SK-N-MC (cell line): ENCODE data around the gene TTI1.

ENCODE experiments used
- DNase-seq: peaks from one replicate; pipeline ENCODE4 v3.0.0-alpha.2; 2011; ENCODE audit warnings: low read depth, low spot score
- H3K27ac ChIP-seq: fragments of 200-600 bp; sonication (generic); 2 replicates; pipeline ENCODE4 v1.5.1; 2016; ENCODE audit warnings: mixed run types
- H3K36me3 ChIP-seq: fragments of 200-600 bp; sonication (generic); 2 replicates; pipeline ENCODE4 v1.6.1; 2017; ENCODE audit warnings: antibody characterized with exemption, low read length, mixed read lengths; ENCODE audit not compliant: insufficient read depth
- H3K4me3 ChIP-seq: fragments of 200-600 bp; sonication (generic); 2 replicates; pipeline ENCODE4 v1.5.1; 2016
- H3K9ac ChIP-seq: fragments of 200-600 bp; sonication (generic); 2 replicates; pipeline ENCODE4 v1.8.0; 2017; ENCODE audit warnings: mixed run types, mixed read lengths; ENCODE audit not compliant: insufficient read length
- H3K9me3 ChIP-seq: fragments of 200-600 bp; sonication (generic); 2 replicates; pipeline ENCODE4 v1.6.1; 2017; ENCODE audit warnings: low read depth, mild to moderate bottlenecking, antibody characterized with exemption, low read length, moderate library complexity, mixed read lengths
- EZH2 ChIP-seq: fragments of 200-600 bp; sonication (generic); IDR thresholded peaks from one replicate; pipeline ENCODE4 v1.6.1; 2017; ENCODE audit warnings: antibody characterized with exemption
- FOXP2 ChIP-seq: optimal IDR thresholded peaks from 2 replicates; pipeline ENCODE3; 2011; ENCODE audit warnings: mild to moderate bottlenecking, moderate library complexity; ENCODE audit not compliant: insufficient read depth; ENCODE audit errors: extremely low read length, control extremely low read depth
- POLR2AphosphoS5 ChIP-seq: IDR thresholded peaks from 2 replicates; pipeline ENCODE4 v1.6.1; 2012; ENCODE audit warnings: mild to moderate bottlenecking, low read depth, low read length, borderline replicate concordance

TTI1 gene

DNA sequence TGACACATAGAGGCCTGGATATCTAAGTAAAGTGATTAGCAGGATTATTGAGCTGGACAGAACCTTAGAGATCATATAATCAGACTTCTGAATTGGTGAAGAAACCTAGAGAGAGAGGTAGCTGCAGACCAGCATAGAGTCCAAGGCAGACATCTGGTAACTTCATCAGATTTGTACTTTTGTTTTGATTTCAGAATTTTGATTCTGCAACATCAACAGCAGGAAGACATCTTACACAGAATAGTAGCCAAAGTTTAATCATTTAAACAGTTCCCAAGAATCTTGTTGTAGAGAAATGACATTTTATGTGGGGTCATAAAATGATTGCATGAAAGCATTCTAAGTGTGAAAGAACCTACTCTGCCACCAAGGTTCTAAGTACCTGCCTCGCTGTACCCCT is 39.6 kb upstream of the TTI1 start:
- Histone ChIP-seq H3K36me3 (peaks cover 74% of the 10 kb centered on the region), H3K4me3 (no peak overlapping the region), H3K27ac (no peak overlapping the region), H3K9ac (no peak overlapping the region), H3K9me3 (no peaks in the 10 kb centered on the region)
- TF ChIP-seq FOXP2 (no peak), EZH2 (no peak), POLR2AphosphoS5 (no peak)
- DNase-seq, result no peak

GRCh38 chr20:38067717-38068365 is 34.6 kb upstream of the TTI1 start:
- no peak overlapping the region for H3K27ac ChIP-seq
- no peak for DNase-seq
- H3K9ac ChIP-seq, result no peak overlapping the region
- H3K9me3 ChIP-seq, result no peaks in the 10 kb centered on the region
- no peak for TF ChIP-seq FOXP2
- no peak for TF ChIP-seq POLR2AphosphoS5
- no peak for TF ChIP-seq EZH2
- H3K4me3 ChIP-seq, result no peak overlapping the region
- H3K36me3 ChIP-seq, result peaks cover 98% of the 10 kb centered on the region

- no peak overlapping the region for H3K27ac ChIP-seq
Measured at GRCh38 chr20:38066969-38067716, 33.9 kb upstream of the TTI1 start.

GRCh38 chr20:38065764-38066375 is 32.6 kb upstream of the TTI1 start:
- H3K9ac ChIP-seq, result no peak overlapping the region
- no peak for TF ChIP-seq EZH2
- TF ChIP-seq FOXP2, result no peak
- no peak for TF ChIP-seq POLR2AphosphoS5
- peaks cover 97% of the 10 kb centered on the region for H3K36me3 ChIP-seq
- no peak for DNase-seq
- H3K27ac ChIP-seq, result no peak overlapping the region
- no peak overlapping the region for H3K4me3 ChIP-seq
- H3K9me3 ChIP-seq, result no peaks in the 10 kb centered on the region

More at GRCh38 chr20:38066969-38067716, 33.9 kb upstream of the TTI1 start:
- no peak overlapping the region for H3K4me3 ChIP-seq
- no peak overlapping the region for H3K9ac ChIP-seq
- no peaks in the 10 kb centered on the region for H3K9me3 ChIP-seq
- no peak for TF ChIP-seq EZH2
- TF ChIP-seq POLR2AphosphoS5, result no peak
- no peak for TF ChIP-seq FOXP2
- DNase-seq, result no peak
- peaks cover 97% of the 10 kb centered on the region for H3K36me3 ChIP-seq

DNA sequence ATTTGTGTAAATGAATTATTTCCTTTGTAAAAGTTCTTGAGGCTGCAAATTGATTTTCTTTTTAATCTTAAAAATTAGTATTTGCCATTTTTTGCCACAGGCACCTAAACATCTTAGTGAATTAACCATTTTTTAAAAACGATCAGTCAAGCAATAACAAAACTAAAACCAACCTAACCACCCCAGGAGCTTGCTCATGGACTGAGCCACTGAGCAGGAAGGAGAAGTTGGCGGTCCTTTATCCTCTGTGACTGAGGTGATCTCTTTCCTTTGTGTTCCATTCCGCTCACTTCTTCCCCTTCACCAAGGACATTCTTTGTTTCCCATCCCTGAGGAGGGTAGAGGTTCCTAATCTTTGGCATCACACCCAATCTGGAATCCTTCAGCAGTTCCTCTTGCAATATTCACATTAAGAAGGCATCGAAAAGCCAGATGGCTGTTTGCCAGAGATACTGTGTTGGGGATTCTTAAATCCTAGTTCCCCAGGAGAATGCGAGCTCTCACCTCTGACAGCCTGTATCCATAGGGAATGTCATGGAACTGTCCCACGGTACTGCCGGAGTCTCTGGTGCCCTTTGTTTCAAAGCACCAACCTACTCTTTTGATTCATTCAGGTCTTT is 30.8 kb upstream of the TTI1 start:
- peaks cover 97% of the 10 kb centered on the region for H3K36me3 ChIP-seq
- no peak overlapping the region for H3K27ac ChIP-seq
- no peak overlapping the region for H3K4me3 ChIP-seq
- no peak overlapping the region for H3K9ac ChIP-seq
- DNase-seq, result no peak
- TF ChIP-seq EZH2, result no peak
- no peak for TF ChIP-seq FOXP2
- TF ChIP-seq POLR2AphosphoS5, result no peak
- no peaks in the 10 kb centered on the region for H3K9me3 ChIP-seq

DNA sequence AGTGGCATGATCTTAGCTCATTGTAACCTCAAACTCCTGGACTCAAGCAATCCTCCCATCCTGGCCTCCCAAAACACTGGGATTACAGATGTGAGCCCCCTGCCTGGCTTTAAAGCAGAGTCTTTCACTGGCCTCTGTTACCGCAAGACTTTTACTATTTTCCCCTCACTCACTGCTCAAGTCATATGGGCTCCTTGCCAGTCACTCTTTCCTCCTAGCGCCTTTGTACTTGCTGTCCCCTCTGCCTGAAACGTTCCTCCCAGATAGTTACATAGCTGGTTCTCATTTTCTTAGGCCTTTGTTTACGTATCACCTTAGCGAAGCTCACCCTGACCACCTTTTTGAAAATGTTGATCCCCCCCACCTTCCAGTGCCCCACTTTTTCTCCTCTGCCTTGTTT is 29.6 kb upstream of the TTI1 start:
- DNase-seq, result no peak
- H3K27ac ChIP-seq, result no peak overlapping the region

DNA sequence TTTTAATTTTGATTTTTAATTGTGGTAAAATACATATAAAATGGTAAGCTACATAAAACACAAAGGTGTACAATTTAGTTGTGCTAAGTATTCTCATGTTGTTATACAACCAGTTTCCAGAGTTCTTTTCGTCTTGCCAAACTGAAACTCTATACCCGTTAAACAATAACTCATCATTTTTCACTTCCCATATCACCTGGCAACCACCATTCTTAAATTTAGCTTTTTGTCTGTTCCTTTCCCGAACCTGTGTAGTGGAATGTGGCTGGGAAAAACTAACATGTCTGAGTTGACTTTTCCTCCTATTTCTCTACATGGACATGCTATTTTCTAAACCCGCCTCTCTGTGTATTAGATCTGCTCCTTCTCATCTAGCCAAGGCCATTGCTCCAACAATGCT is 27.9 kb upstream of the TTI1 start:
- Histone ChIP-seq H3K27ac (no peak overlapping the region), H3K9me3 (no peaks in the 10 kb centered on the region), H3K9ac (no peak overlapping the region), H3K36me3 (peaks cover 90% of the 10 kb centered on the region), H3K4me3 (no peak overlapping the region)
- TF ChIP-seq FOXP2 (no peak), POLR2AphosphoS5 (no peak), EZH2 (no peak)
- no peak for DNase-seq

More for the DNA sequence above, 29.6 kb upstream of the TTI1 start:
- H3K36me3 ChIP-seq, result peaks cover 96% of the 10 kb centered on the region
- TF ChIP-seq FOXP2 (no peak), POLR2AphosphoS5 (no peak), EZH2 (no peak)
- no peak overlapping the region for H3K9ac ChIP-seq
- H3K9me3 ChIP-seq, result no peaks in the 10 kb centered on the region
- no peak overlapping the region for H3K4me3 ChIP-seq

DNA sequence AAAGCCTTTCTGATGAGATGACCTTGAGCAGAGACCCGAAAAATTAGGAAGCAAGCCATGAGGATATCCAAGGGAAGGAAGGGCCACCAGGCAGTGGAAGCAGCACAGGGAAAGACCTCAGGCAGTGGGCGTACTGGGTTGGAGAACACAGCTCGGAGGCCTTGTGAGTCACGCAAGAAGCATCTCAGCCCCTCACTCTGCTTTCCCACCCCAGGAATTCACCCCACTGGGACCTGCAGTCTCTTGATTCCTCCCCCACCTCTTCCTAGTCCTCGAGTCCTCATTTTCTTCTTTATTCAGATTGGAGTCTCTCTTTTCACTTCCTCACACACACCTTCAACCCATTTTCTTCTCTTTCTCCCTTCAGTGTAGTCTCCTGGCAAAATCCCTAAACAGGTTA is 27.3 kb upstream of the TTI1 start:
- H3K9ac ChIP-seq, result no peak overlapping the region
- TF ChIP-seq POLR2AphosphoS5 (no peak), EZH2 (no peak), FOXP2 (no peak)
- peaks cover 88% of the 10 kb centered on the region for H3K36me3 ChIP-seq
- H3K9me3 ChIP-seq, result no peaks in the 10 kb centered on the region
- H3K27ac ChIP-seq, result no peak overlapping the region
- no peak overlapping the region for H3K4me3 ChIP-seq
- no peak for DNase-seq

- H3K27ac ChIP-seq, result no peak overlapping the region
- H3K36me3 ChIP-seq, result peaks cover 88% of the 10 kb centered on the region
- H3K9me3 ChIP-seq, result no peaks in the 10 kb centered on the region
- no peak overlapping the region for H3K4me3 ChIP-seq
- no peak for TF ChIP-seq EZH2
- DNase-seq, result no peak
- no peak overlapping the region for H3K9ac ChIP-seq
Measured at GRCh38 chr20:38059832-38060231, 26.6 kb upstream of the TTI1 start.
